Upper lobe of left lung (tissue), 6 donors: ENCODE results near the gene APBA1. TPM values are rescaled to one million over a fixed set of nuclear protein-coding genes. Genes with fewer than 3 reads are reported as not detected.

Experiments
- ATAC-seq, 2 donors: fragments of 200-7000 bp; cut with Tn5 transposase; one replicate each; pipeline ENCODE4 v1.9.1; 2022; ENCODE audit warnings: mild to moderate bottlenecking in 2 of 2, moderate library complexity in 2 of 2; ENCODE audit not compliant: low FRiP score in 2 of 2
- DNase-seq, 2 donors: peaks; one replicate each; pipeline ENCODE4 v3.0.0-alpha.2; 2019 to 2020
- H3K27ac ChIP-seq, 4 donors: fragments of 200-600 bp; sonication (generic); one replicate each; pipeline ENCODE4 v1.5.1; 2016 to 2019
- H3K27me3 ChIP-seq, 4 donors: fragments of 200-600 bp; sonication (generic); one replicate each; pipeline ENCODE4 v1.5.1; 2017 to 2019
- H3K36me3 ChIP-seq, 4 donors: fragments of 200-600 bp; sonication (generic); one replicate each; pipeline ENCODE4 v1.5.1; 2016 to 2019
- H3K4me1 ChIP-seq, 4 donors: fragments of 200-600 bp; sonication (generic); one replicate each; pipeline ENCODE4 v1.5.1; 2018 to 2019
- H3K4me3 ChIP-seq, 4 donors: fragments of 200-600 bp; sonication (generic); one replicate each; pipeline ENCODE4 v1.5.1; 2017 to 2019; ENCODE audit warnings: mild to moderate bottlenecking in 2 of 4, moderate library complexity in 1 of 4
- H3K9me3 ChIP-seq, 4 donors: fragments of 200-600 bp; sonication (generic); one replicate each; pipeline ENCODE4 v1.5.1; 2018 to 2019
- CTCF ChIP-seq, 6 experiments: fragments of 450-650 bp in 4 of 6; fragments of 200-600 bp in 2 of 6; sonication (generic) in 2 of 6; IDR thresholded peaks; one replicate each; pipeline ENCODE4 v1.5.1; 2016 to 2019; ENCODE audit warnings: antibody characterized with exemption in 6 of 6
- EP300 ChIP-seq, 4 donors: sonication (generic); formaldehyde crosslinking; IDR thresholded peaks; one replicate each; pipeline ENCODE4 v1.5.1; 2017; ENCODE audit warnings: antibody characterized with exemption in 4 of 4, control low read depth in 2 of 4
- POLR2A ChIP-seq, 4 donors: fragments of 450-650 bp; IDR thresholded peaks; one replicate each; pipeline ENCODE4 v1.5.1; 2016 to 2017; ENCODE audit warnings: antibody characterized with exemption in 4 of 4, mild to moderate bottlenecking in 2 of 4
- POLR2AphosphoS5 ChIP-seq, 2 donors: sonication (generic); formaldehyde crosslinking; IDR thresholded peaks; one replicate each; pipeline ENCODE4 v1.5.1; 2017; ENCODE audit warnings: antibody characterized with exemption in 2 of 2
- WGBS, 2 donors: methylation state at CpG; one replicate each; pipeline ENCODE4 v1.1.5; 2017 to 2018; 5-methylcytosine and 5-hydroxymethylcytosine counted together
- total RNA-seq, 6 donors: library from RNA; depleted of rRNA in 4 of 6; stranded (reverse); fragments of >200 nt in 4 of 6; gene quantifications; one replicate each; pipeline versions ENCODE4 v1.1.0 to v1.2.1, GENCODE V29; 2016 to 2021
- donor health status: DM: no; HTN: no; CAD: no; lungs with moderate emphysema.
- donor health status: DM: no; HTN: yes; CAD: no; lungs with severe emphysema.

Gene APBA1
- total RNA-seq, 6 donors from 2014 or later, result 2.1 to 5.4 (median 4.0) TPM

- H3K27ac ChIP-seq, result no peak overlapping the region
- H3K9me3 ChIP-seq, result no peaks in the 10 kb centered on the region
- peaks cover 0 to 9% (median 7%) of the 10 kb centered on the region in 4 donors for H3K4me1 ChIP-seq
- no peaks in the 10 kb centered on the region for H3K27me3 ChIP-seq
- TF ChIP-seq POLR2AphosphoS5 (IDR thresholded peaks at IDR 0.05), result no peak
- TF ChIP-seq CTCF (IDR thresholded peaks at IDR 0.05), result no peak
- no peak for TF ChIP-seq POLR2A (IDR thresholded peaks at IDR 0.05)
- TF ChIP-seq EP300 (IDR thresholded peaks at IDR 0.05), result no peak
- H3K4me3 ChIP-seq, result no peak overlapping the region
- DNase-seq, result no peak
- 94 to 96% methylated on average over 1 of the region's 1 CpG for WGBS, 2 donors
- H3K36me3 ChIP-seq, result no peaks in the 10 kb centered on the region
- ATAC-seq, result no peak
Measured at GRCh38 chr9:69667306-69667705, 4.9 kb downstream of the APBA1 start.

- WGBS, 2 donors, result 36 to 47% methylated on average over 2 of the region's 2 CpGs
- no peaks in the 10 kb centered on the region for H3K36me3 ChIP-seq
- no peaks in the 10 kb centered on the region for H3K4me1 ChIP-seq
- TF ChIP-seq POLR2A (IDR thresholded peaks at IDR 0.05), result no peak
- no peak for TF ChIP-seq CTCF (IDR thresholded peaks at IDR 0.05)
- no peak for TF ChIP-seq EP300 (IDR thresholded peaks at IDR 0.05)
- no peak for TF ChIP-seq POLR2AphosphoS5 (IDR thresholded peaks at IDR 0.05)
- H3K27me3 ChIP-seq, result no peaks in the 10 kb centered on the region
- H3K27ac ChIP-seq, result no peak overlapping the region
- DNase-seq (no peak), ATAC-seq (no peak)
- no peak overlapping the region for H3K4me3 ChIP-seq
- no peaks in the 10 kb centered on the region for H3K9me3 ChIP-seq
Measured at GRCh38 chr9:69660304-69660703, 11.9 kb downstream of the APBA1 start.

GRCh38 chr9:69658987-69659675 is 13.0 kb downstream of the APBA1 start:
- 59 to 73% methylated on average over 3 of the region's 3 CpGs for WGBS, 2 donors
- Histone ChIP-seq H3K4me1 (no peaks in the 10 kb centered on the region), H3K27me3 (no peaks in the 10 kb centered on the region), H3K27ac (no peak overlapping the region), H3K9me3 (no peaks in the 10 kb centered on the region), H3K36me3 (no peaks in the 10 kb centered on the region), H3K4me3 (no peak overlapping the region)
- ATAC-seq (no peak), DNase-seq (no peak)
- no peak for TF ChIP-seq EP300 (IDR thresholded peaks at IDR 0.05)
- TF ChIP-seq CTCF (IDR thresholded peaks at IDR 0.05), result no peak
- TF ChIP-seq POLR2AphosphoS5 (IDR thresholded peaks at IDR 0.05), result no peak
- no peak for TF ChIP-seq POLR2A (IDR thresholded peaks at IDR 0.05)

GRCh38 chr9:69657269-69657668 is 14.9 kb downstream of the APBA1 start:
- Histone ChIP-seq H3K27me3 (no peaks in the 10 kb centered on the region), H3K9me3 (no peaks in the 10 kb centered on the region), H3K27ac (no peak overlapping the region), H3K4me1 (no peaks in the 10 kb centered on the region), H3K4me3 (no peak overlapping the region), H3K36me3 (no peaks in the 10 kb centered on the region)
- no peak for TF ChIP-seq EP300 (IDR thresholded peaks at IDR 0.05)
- ATAC-seq (peak in 1 of 2 donors; percentile 78), DNase-seq (no peak)

GRCh38 chr9:69655065-69655464 is 17.1 kb downstream of the APBA1 start:
- no peaks in the 10 kb centered on the region for H3K27me3 ChIP-seq
- TF ChIP-seq CTCF (IDR thresholded peaks at IDR 0.05) (no peak), POLR2A (IDR thresholded peaks at IDR 0.05) (no peak), POLR2AphosphoS5 (IDR thresholded peaks at IDR 0.05) (no peak), EP300 (IDR thresholded peaks at IDR 0.05) (no peak)
- 92 to 94% methylated on average over 2 of the region's 2 CpGs for WGBS, 2 donors
- ATAC-seq (no peak), DNase-seq (no peak)
- no peak overlapping the region for H3K27ac ChIP-seq
- H3K4me1 ChIP-seq, result no peaks in the 10 kb centered on the region
- H3K36me3 ChIP-seq, result no peaks in the 10 kb centered on the region
- H3K4me3 ChIP-seq, result no peak overlapping the region
- no peaks in the 10 kb centered on the region for H3K9me3 ChIP-seq
